Stimulated activated CD8-positive, alpha-beta memory T cell treated with anti-CD3 and anti-CD28 coated beads, Interleukin-12 subunit alpha, Interleukin-12 subunit beta, amount 100 ng/mL, for 1 hour (primary cell): ENCODE data around the gene SLPI.
A peak's percentile ranks its signal among the peaks of the same experiment; 100 is the strongest.

Experiments used
- DNase-seq: peaks from one replicate; pipeline ENCODE4 v3.0.0-alpha.2; 2020; ENCODE audit warnings: low read depth

Gene SLPI

GRCh38 chr20:45254383-45255262 is at the start of gene SLPI:
Gene SLPI, minus strand, starts transcription at chr20:45254564. Its CDS starts 21 bp downstream, at chr20:45254543.
- no peak for DNase-seq

GRCh38 chr20:45303586-45304463 is 49.5 kb upstream of the SLPI start:
- no peak for DNase-seq

GRCh38 chr20:45301824-45302271 is 47.5 kb upstream of the SLPI start:
- DNase-seq = no peak

GRCh38 chr20:45300961-45301360 is 46.6 kb upstream of the SLPI start:
- DNase-seq = no peak

GRCh38 chr20:45299786-45300185 is 45.4 kb upstream of the SLPI start:
- DNase-seq = no peak

- DNase-seq = no peak
Observed at GRCh38 chr20:45297786-45298497, 43.6 kb upstream of the SLPI start.

GRCh38 chr20:45294659-45295058 is 40.3 kb upstream of the SLPI start:
- DNase-seq = no peak

- no peak for DNase-seq
Observed at GRCh38 chr20:45294003-45294368, 39.6 kb upstream of the SLPI start.

GRCh38 chr20:45293041-45294002 is 39.0 kb upstream of the SLPI start:
- peak; percentile 70 for DNase-seq

- no peak for DNase-seq
Observed at GRCh38 chr20:45292343-45292742, 38.0 kb upstream of the SLPI start.

GRCh38 chr20:45291526-45291925 is 37.2 kb upstream of the SLPI start:
- DNase-seq = no peak

GRCh38 chr20:45290677-45291355 is 36.5 kb upstream of the SLPI start:
- peak; percentile 49 for DNase-seq

GRCh38 chr20:45289942-45290676 is 35.7 kb upstream of the SLPI start:
- DNase-seq = no peak

- DNase-seq = no peak
Observed at GRCh38 chr20:45288860-45289259, 34.5 kb upstream of the SLPI start.

- DNase-seq = no peak
Observed at GRCh38 chr20:45288376-45288775, 34.0 kb upstream of the SLPI start.

GRCh38 chr20:45283551-45284057 is 29.2 kb upstream of the SLPI start:
- no peak for DNase-seq

- no peak for DNase-seq
Observed at GRCh38 chr20:45282700-45283550, 28.6 kb upstream of the SLPI start.

- DNase-seq = no peak
Observed at GRCh38 chr20:45279992-45280391, 25.6 kb upstream of the SLPI start.

- DNase-seq = no peak
Observed at GRCh38 chr20:45275338-45275737, 21.0 kb upstream of the SLPI start.
